Trophoblast cell (in vitro differentiated cells and primary cell): Measurements from ENCODE around the gene WFDC6.

Experiments used
- DNase-seq, 2 donors: peaks; one replicate each; pipeline ENCODE4 v3.0.0-alpha.2; 2016
- H2AFZ ChIP-seq: 2 replicates; pipeline ENCODE4 v1.6.1; 2013; ENCODE audit warnings: low read length, moderate library complexity, mild to moderate bottlenecking; ENCODE audit not compliant: insufficient read depth, poor library complexity
- H2AK5ac ChIP-seq: 2 replicates; pipeline ENCODE4 v1.6.1; 2013; ENCODE audit warnings: mild to moderate bottlenecking, low read length
- H2BK120ac ChIP-seq: 2 replicates; pipeline ENCODE4 v1.6.1; 2013; ENCODE audit warnings: low read length, mild to moderate bottlenecking, moderate library complexity; ENCODE audit not compliant: insufficient read depth, poor library complexity
- H2BK12ac ChIP-seq: 2 replicates; pipeline ENCODE4 v1.6.1; 2013; ENCODE audit warnings: mild to moderate bottlenecking, low read length, moderate library complexity
- H2BK5ac ChIP-seq: 2 replicates; pipeline ENCODE4 v1.6.1; 2013; ENCODE audit warnings: low read length, low read depth, moderate library complexity, mild to moderate bottlenecking; ENCODE audit not compliant: poor library complexity
- H3K14ac ChIP-seq: 2 replicates; pipeline ENCODE4 v1.6.1; 2013; ENCODE audit warnings: mild to moderate bottlenecking, low read length
- H3K18ac ChIP-seq: 2 replicates; pipeline ENCODE4 v1.6.1; 2013; ENCODE audit warnings: mild to moderate bottlenecking, low read length
- H3K23ac ChIP-seq: 2 replicates; pipeline ENCODE4 v1.6.1; 2013; ENCODE audit warnings: low read length
- H3K27ac ChIP-seq: 2 replicates; pipeline ENCODE4 v1.5.1; 2013; ENCODE audit warnings: low read depth, mild to moderate bottlenecking, inconsistent platforms, low read length, moderate library complexity
- H3K27me3 ChIP-seq: 2 replicates; pipeline ENCODE4 v1.6.1; 2013; ENCODE audit warnings: inconsistent platforms, mild to moderate bottlenecking, low read length, moderate library complexity; ENCODE audit not compliant: insufficient read depth
- H3K36me3 ChIP-seq, 2 experiments: 1 replicate in 1 of 2; 2 replicates in 1 of 2; pipeline ENCODE4 v1.6.1; 2013; ENCODE audit warnings: low read length in 2 of 2, mild to moderate bottlenecking in 2 of 2, moderate library complexity in 1 of 2; ENCODE audit not compliant: insufficient read depth in 2 of 2, control insufficient read depth in 1 of 2
- H3K4ac ChIP-seq: 2 replicates; pipeline ENCODE4 v1.6.1; 2013; ENCODE audit warnings: low read depth, mild to moderate bottlenecking, low read length, moderate library complexity
- H3K4me1 ChIP-seq, 2 experiments: 1 replicate in 1 of 2; 2 replicates in 1 of 2; pipeline ENCODE4 v1.6.1; 2013; ENCODE audit warnings: low read length in 2 of 2, mild to moderate bottlenecking in 2 of 2, moderate library complexity in 1 of 2; ENCODE audit not compliant: insufficient read depth in 2 of 2, control insufficient read depth in 1 of 2
- H3K4me2 ChIP-seq: 2 replicates; pipeline ENCODE4 v1.6.1; 2013; ENCODE audit warnings: inconsistent platforms, mild to moderate bottlenecking, low read length, moderate library complexity
- H3K4me3 ChIP-seq: 2 replicates; pipeline ENCODE4 v1.5.1; 2013; ENCODE audit warnings: mild to moderate bottlenecking, low read depth, low read length, inconsistent platforms
- H3K79me1 ChIP-seq: one replicate; pipeline ENCODE4 v1.6.1; 2013; ENCODE audit warnings: low read length
- H3K79me2 ChIP-seq: 2 replicates; pipeline ENCODE4 v1.6.1; 2013; ENCODE audit warnings: low read length, mild to moderate bottlenecking; ENCODE audit not compliant: control insufficient read depth, insufficient read depth, poor library complexity
- H3K9ac ChIP-seq: 2 replicates; pipeline ENCODE4 v1.6.1; 2013; ENCODE audit warnings: mild to moderate bottlenecking, low read length
- H3K9me3 ChIP-seq: 2 replicates; pipeline ENCODE4 v1.6.1; 2013; ENCODE audit warnings: low read depth, mild to moderate bottlenecking, control low read depth, inconsistent platforms, low read length; ENCODE audit not compliant: insufficient read depth
- H4K12ac ChIP-seq: 2 replicates; pipeline ENCODE4 v1.6.1; 2013; ENCODE audit warnings: low read depth, mild to moderate bottlenecking, low read length, moderate library complexity
- H4K8ac ChIP-seq: 2 replicates; pipeline ENCODE4 v1.6.1; 2013; ENCODE audit warnings: low read depth, mild to moderate bottlenecking, low read length, moderate library complexity
- H4K91ac ChIP-seq: one replicate; pipeline ENCODE4 v1.6.1; 2013; ENCODE audit warnings: low read depth, mild to moderate bottlenecking, low read length, moderate library complexity
- WGBS: extraction: QIAGEN DNeasy Blood & Tissue Kit; methylation state at CpG from one replicate; pipeline ENCODE4 v1.1.7; 2013; ENCODE audit warnings: missing lambda C conversion rate; ENCODE audit not compliant: insufficient read length, insufficient coverage; ENCODE audit errors: extremely low coverage; 5-methylcytosine and 5-hydroxymethylcytosine counted together

Gene WFDC6

DNA sequence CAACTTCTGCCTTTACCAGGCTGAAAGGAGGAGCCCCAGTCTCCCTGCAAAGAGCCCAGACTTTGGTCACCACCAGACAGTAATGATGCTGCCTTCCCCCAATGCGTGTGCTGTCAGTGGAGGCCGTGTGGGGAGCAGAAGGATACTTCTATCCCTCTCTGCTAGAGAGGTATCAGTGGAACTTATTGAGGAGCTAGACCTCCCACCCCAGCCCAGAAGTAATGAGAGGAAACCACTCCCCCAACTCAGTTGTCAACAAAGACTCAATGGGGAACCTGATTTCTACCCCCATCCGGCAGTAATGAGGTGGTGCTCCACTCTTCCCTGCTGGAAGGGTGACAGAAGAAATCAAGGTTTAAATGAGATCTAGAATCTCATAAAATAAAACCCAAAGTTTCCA, 44.2 kb upstream of the WFDC6 start:
- Histone ChIP-seq H3K27ac (no peak overlapping the region), H3K4me2 (no peak overlapping the region), H3K9me3 (no peaks in the 10 kb centered on the region), H3K18ac (no peak overlapping the region), H3K14ac (no peak overlapping the region), H3K79me2 (no peaks in the 10 kb centered on the region), H4K12ac (no peak overlapping the region), H2BK120ac (no peak overlapping the region), H3K4me1 (no peaks in the 10 kb centered on the region), H3K27me3 (no peaks in the 10 kb centered on the region), H3K36me3 (no peaks in the 10 kb centered on the region), H3K23ac (no peak overlapping the region), H4K8ac (no peak overlapping the region), H3K4ac (no peak overlapping the region), H3K9ac (no peak overlapping the region), H4K91ac (no peak overlapping the region), H3K4me3 (no peak overlapping the region), H2AK5ac (no peak overlapping the region), H2AFZ (no peak overlapping the region), H2BK5ac (no peak overlapping the region), H2BK12ac (no peak overlapping the region), H3K79me1 (no peaks in the 10 kb centered on the region)
- no peak for DNase-seq
- WGBS: no CpG with 5 or more reads among the region's 3 CpGs

DNA sequence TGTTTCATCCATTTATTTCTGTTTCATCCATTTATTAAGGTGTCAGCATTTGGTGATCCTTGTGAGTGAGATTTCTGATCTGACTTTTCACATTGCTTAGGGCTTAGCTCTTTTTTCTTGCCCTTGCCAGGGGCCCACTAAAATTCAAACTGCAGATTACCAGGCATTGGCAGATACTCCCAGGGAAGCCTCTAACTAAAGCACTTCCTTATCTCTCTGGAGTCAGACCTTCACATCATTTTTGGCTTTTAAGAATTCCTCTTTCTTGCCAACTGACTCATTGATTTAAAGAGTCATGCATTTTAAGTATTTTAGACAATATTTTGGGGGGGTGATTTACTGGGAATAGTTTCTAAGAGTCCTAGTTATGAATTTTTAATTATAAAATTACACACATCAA, 42.4 kb upstream of the WFDC6 start:
- no peak for DNase-seq
- H2BK120ac ChIP-seq: no peak overlapping the region
- H2BK5ac ChIP-seq: no peak overlapping the region
- no peaks in the 10 kb centered on the region for H3K79me1 ChIP-seq
- H3K4ac ChIP-seq: no peak overlapping the region
- H3K9ac ChIP-seq: no peak overlapping the region
- no peak overlapping the region for H2AK5ac ChIP-seq
- H2BK12ac ChIP-seq: no peak overlapping the region
- no peaks in the 10 kb centered on the region for H3K4me1 ChIP-seq
- no peak overlapping the region for H2AFZ ChIP-seq
- H3K18ac ChIP-seq: no peak overlapping the region
- no peaks in the 10 kb centered on the region for H3K27me3 ChIP-seq
- H3K36me3 ChIP-seq: no peaks in the 10 kb centered on the region
- H3K79me2 ChIP-seq: no peaks in the 10 kb centered on the region
- no peak overlapping the region for H3K27ac ChIP-seq
- H3K9me3 ChIP-seq: no peaks in the 10 kb centered on the region
- no peak overlapping the region for H3K4me2 ChIP-seq
- H3K14ac ChIP-seq: no peak overlapping the region
- H4K8ac ChIP-seq: no peak overlapping the region
- H3K23ac ChIP-seq: no peak overlapping the region
- no peak overlapping the region for H4K91ac ChIP-seq
- no peak overlapping the region for H4K12ac ChIP-seq
- no peak overlapping the region for H3K4me3 ChIP-seq

DNA sequence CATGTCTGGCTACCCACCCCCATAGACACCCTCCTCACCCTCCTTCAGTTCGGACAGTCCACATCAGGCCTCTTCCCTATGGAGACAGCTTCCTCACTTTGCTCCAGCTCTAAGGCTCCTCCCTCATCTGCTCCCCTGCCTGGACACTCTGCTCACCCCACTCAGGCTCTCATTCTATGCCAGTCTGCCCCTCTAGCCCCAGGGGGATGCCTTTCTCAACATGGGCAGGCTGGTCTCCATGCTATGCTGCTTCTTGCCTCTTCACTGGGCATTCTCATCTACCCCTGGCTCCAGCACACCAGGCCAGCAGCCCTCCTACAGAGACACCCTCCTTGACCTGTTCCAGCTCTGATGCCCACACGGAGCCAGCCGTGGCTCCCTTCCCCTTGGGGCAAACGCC, 39.9 kb upstream of the WFDC6 start, which contains the start of gene WFDC8:
Gene WFDC8, minus strand, starts transcription at position 101 of the 400 bp plus-strand sequence. Its CDS starts 37 bp downstream, at position 64.
- H2BK120ac ChIP-seq: no peak within 1 kb of the TSS
- H3K14ac ChIP-seq: no peak within 1 kb of the TSS
- no peak within 1 kb of the TSS for H3K4me3 ChIP-seq
- no peak within 1 kb of the TSS for H3K27ac ChIP-seq
- no peak within 1 kb of the TSS for H4K91ac ChIP-seq
- H3K79me1 ChIP-seq: no peaks in the 10 kb centered on the region
- no peak within 1 kb of the TSS for H3K18ac ChIP-seq
- H3K4me2 ChIP-seq: no peak within 1 kb of the TSS
- no peak within 1 kb of the TSS for H4K12ac ChIP-seq
- no peaks in the 10 kb centered on the region for H3K36me3 ChIP-seq
- H4K8ac ChIP-seq: no peak within 1 kb of the TSS
- no peak within 1 kb of the TSS for H3K23ac ChIP-seq
- no peak within 1 kb of the TSS for H3K4ac ChIP-seq
- H3K27me3 ChIP-seq: no peaks in the 10 kb centered on the region
- no CpG with 5 or more reads among the region's 4 CpGs for WGBS
- no peaks in the 10 kb centered on the region for H3K4me1 ChIP-seq
- H3K79me2 ChIP-seq: no peaks in the 10 kb centered on the region
- no peak within 1 kb of the TSS for H2AK5ac ChIP-seq
- H2AFZ ChIP-seq: no peak within 1 kb of the TSS
- no peak within 1 kb of the TSS for H3K9ac ChIP-seq
- DNase-seq: no peak
- H3K9me3 ChIP-seq: no peaks in the 10 kb centered on the region
- H2BK5ac ChIP-seq: no peak within 1 kb of the TSS
- no peak within 1 kb of the TSS for H2BK12ac ChIP-seq

DNA sequence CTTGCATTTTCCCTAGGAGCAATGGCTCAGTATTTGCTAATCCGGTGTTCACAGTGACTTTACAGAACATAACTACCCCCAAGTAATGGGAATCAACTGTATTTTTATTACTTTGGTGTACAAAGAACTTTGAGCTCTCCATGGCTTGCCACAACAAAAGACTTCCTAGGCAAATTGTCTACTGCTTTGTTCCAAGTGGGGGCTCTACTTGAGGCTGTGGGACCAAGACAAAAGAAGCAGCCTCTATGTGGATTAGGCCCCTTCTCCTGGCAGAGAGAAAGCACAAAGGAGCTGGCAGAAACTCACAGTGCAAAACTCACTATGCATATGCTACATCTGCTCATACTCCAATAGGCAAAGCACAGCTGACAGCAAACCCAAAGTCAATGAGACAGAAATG, 38.9 kb upstream of the WFDC6 start:
- Histone ChIP-seq H3K9me3 (no peaks in the 10 kb centered on the region), H4K91ac (no peak overlapping the region), H3K4me1 (no peaks in the 10 kb centered on the region), H3K79me2 (no peaks in the 10 kb centered on the region), H3K79me1 (no peaks in the 10 kb centered on the region), H2BK5ac (no peak overlapping the region), H4K12ac (no peak overlapping the region), H3K27me3 (no peaks in the 10 kb centered on the region), H3K36me3 (no peaks in the 10 kb centered on the region), H3K27ac (no peak overlapping the region), H2AFZ (no peak overlapping the region), H2AK5ac (no peak overlapping the region), H4K8ac (no peak overlapping the region), H3K4me3 (no peak overlapping the region), H3K14ac (no peak overlapping the region), H3K9ac (no peak overlapping the region), H3K18ac (no peak overlapping the region), H3K23ac (no peak overlapping the region), H3K4ac (no peak overlapping the region), H2BK120ac (no peak overlapping the region), H2BK12ac (no peak overlapping the region), H3K4me2 (no peak overlapping the region)
- WGBS: no CpG with 5 or more reads among the region's 1 CpG
- no peak for DNase-seq
